GM15510 (cell line): ENCODE results near the gene PPP1R3E.

Source experiments
- POLR2A ChIP-seq: IDR thresholded peaks from 3 replicates; pipeline ENCODE4 v1.6.1; 2011; ENCODE audit warnings: borderline replicate concordance; ENCODE audit not compliant: insufficient read length; ENCODE audit errors: extremely low read depth

Gene PPP1R3E, protein sequence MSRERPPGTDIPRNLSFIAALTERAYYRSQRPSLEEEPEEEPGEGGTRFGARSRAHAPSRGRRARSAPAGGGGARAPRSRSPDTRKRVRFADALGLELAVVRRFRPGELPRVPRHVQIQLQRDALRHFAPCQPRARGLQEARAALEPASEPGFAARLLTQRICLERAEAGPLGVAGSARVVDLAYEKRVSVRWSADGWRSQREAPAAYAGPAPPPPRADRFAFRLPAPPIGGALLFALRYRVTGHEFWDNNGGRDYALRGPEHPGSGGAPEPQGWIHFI

DNA sequence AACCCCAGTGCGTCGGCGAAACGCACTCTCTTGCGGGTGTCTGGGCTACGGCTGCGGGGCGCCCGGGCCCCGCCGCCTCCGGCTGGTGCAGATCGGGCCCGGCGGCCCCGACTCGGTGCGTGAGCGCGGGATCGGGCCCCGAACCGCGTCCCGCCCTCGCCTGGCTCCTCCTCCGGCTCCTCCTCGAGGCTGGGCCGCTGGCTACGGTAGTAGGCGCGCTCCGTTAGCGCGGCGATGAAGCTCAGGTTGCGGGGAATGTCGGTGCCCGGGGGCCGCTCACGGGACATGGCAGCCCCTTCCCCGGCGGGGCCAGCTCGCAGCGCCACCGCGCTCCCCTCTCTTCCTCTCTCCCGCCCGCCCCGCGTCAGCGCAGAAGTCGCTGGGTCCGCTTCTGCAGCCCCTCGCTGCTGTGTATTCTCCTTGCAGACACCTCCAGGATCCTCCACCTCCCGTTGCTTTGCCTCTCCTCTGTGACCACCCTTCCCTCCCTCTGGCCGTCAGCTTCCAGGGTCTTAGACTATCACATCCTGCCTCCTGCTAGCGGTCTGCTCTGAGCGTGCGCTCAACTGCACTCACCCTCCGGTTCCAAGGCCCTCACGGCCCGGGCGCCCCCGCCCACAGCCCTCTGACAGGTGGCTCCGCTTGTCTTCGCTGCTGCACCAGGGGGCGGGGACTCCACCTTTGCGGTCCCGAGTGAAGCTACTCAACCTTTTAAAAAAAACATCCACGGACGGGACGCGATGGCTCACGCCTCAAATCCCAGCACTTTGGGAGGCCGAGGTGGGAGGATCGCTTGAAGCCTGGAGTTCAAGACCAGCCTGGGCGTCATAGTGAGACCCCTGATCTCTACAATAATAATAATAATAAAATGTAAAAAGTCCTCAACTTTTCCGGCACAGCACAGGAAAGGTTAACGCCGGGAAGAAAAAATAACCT is at the start of gene PPP1R3E:
PPP1R3E (minus strand) TSS at position 570 of the 936 bp plus-strand sequence; CDS start at position 287, 283 bp downstream.
- TF ChIP-seq POLR2A: peak; percentile 77

DNA sequence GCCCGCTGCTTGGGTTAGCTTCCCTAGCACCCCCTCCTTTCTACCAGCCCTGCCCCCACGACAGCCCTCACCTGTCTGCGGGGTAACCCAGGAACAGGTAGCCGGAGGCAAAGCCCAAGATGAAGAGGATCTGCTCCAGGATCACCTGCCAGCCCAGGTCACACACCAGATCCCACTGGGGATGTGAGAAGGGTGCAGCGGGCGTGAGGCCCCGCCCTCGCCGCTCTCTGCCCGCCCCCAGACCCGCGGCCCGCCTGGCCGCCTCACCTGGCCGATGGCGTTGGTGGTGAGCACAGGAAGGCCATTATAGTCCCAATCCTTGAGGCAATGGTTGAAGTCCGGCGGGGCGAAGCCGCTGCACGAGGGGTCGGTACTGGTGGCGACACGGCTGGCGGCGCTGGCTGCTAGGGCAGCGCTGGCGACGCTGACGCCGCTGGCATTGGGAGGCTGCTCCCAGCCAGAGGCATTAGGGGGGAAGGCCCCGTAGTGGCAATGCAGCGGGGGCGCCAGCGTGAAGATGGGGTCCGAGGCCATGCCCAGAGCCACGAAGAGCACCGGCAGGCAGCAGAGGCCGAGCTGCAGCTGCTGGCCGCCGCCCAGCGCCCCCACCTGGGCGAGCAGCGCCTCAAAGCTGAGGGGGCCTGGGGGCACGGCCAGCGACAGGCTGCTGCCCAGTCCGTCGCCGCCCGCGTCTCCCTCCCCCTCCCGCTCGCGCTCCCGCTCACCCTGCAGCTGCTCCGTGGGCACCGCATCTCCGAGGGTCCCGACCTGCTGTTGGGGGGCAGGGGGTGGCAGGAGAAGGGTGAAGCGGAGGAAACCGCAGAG is 49.2 kb upstream of the PPP1R3E start:
- TF ChIP-seq POLR2A: no peak

DNA sequence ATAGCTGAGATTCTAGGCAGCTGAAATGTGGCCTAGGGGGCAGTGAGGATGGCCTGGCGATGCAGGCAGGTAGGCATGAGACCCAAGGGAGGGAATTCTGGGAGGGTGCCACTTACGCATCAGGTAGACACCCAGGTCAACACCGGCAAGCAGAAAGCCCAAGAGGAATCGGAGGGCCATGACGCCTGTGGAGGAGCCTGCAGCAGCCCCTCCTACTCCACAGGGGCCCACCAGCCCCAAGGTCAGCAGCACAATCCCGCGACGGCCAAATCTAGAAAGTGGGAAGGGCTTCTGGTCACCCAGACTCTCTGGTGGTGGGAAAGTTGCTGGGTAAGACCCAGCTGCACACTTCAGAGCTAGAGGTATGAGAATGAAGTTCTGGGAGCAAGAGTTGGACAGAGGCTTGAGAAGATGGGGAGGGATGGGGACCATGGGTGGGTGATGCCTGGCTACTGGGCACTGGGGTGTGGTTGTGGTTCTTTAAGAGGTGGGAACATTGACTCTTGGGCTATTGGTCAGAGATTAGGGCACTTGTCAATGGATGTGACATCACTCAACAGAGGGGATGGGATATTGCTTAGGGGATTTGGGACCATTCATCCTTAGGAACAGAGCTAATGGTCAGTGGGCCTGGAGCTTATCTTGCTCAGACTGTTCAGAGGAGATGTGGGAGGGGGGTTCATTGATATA is 46.6 kb upstream of the PPP1R3E start:
- no peak for TF ChIP-seq POLR2A

DNA sequence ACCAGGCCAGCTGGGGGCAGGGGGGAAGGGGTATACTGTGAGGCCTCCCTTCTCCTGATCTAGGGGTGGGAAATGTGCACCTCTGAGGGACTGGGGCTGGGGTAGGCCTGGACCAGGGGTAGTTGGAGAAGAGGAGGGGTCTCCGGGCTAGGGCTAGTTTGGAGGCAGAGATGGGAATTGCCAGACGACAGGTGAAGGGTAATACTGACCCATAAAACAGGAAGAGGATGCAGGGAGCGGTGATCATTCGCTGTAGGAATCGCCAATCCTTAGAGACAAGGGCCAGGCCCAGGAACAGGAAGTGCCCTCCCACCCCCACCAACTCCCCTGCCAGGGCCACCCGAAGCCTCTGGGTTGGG is 45.6 kb upstream of the PPP1R3E start:
- no peak for TF ChIP-seq POLR2A

DNA sequence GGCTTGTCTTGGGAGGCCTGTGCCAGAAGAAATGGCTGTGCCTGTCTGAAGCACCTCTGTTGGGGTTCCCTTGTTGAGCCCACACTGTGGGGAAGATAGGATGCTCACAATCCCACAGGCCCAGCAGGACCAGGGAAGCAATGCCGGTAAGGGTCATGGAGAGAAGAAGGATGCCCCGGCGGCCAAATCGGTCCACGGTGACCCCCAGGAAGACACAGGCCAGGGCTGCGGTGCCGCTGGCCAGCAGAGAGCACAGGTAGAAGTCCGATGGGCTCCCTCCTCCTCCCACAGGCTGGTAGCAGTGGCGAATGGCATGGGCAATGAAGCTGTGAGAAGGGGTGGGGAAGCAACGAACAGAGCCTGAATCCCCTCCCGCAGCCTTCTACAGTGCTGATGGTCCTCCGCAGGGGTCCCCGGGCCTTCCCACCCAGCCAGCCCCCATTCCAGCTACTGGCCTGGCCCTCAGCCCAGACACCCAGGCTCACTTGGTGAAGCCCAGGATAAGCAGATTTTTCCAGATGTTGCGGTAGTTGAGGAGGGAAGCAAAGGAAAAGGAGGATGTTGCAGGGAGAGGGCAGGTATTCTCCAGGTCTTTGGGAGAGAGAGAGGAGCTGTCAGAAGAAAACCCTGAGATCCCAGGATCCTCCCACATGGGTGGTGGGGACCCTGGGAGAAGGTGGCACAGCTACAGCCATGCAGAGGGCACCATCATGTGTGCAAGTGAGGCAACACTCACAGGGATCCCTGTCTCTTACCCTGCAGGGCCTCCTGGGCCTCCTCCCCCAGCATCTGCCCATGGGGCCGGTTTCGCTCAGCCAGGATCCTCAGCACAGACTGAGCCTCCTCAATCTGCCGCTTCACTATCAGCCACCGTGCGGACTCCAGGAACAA is 45.0 kb upstream of the PPP1R3E start:
- TF ChIP-seq POLR2A: no peak

GRCh38 chr14:23346693-23347405 is 44.2 kb upstream of the PPP1R3E start:
- no peak for TF ChIP-seq POLR2A

DNA sequence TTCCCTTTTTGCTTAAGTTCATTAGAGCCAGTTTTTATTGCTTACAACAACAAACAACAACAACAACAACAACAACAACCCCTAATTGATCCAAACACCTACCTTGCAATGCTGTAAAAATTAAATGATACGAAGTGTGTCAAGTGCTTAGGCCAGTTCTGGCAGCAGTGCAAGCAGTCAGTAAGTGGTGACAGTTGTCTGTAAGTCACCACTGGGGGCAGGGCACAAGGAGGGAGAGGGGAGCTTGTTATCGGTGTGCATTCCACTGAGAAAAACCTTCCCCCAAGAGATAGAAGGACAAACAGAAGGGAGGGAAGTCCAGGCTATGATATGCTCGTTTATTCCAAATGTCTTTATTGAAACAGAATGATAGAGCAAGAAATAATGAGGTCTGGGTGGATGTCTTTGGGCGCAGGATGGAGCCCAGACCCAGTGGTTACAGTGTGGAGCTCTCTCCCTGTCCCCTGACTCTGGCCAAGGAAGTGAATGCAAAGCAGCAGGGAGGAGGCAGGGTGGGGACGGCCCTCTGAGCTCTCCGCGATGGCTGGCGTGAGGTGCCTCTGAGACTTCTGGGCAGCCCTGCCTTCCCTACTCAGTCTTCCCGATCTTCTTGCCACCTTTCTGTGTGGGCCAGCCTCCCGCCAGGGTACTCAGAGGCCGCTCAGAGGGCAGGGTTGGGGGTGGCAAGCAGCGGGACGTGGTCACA is 43.5 kb upstream of the PPP1R3E start:
- no peak for TF ChIP-seq POLR2A

- no peak for TF ChIP-seq POLR2A
Measured at GRCh38 chr14:23344481-23344880, 41.8 kb upstream of the PPP1R3E start.

- TF ChIP-seq POLR2A: no peak
Measured at GRCh38 chr14:23339506-23340268, 37.0 kb upstream of the PPP1R3E start.

DNA sequence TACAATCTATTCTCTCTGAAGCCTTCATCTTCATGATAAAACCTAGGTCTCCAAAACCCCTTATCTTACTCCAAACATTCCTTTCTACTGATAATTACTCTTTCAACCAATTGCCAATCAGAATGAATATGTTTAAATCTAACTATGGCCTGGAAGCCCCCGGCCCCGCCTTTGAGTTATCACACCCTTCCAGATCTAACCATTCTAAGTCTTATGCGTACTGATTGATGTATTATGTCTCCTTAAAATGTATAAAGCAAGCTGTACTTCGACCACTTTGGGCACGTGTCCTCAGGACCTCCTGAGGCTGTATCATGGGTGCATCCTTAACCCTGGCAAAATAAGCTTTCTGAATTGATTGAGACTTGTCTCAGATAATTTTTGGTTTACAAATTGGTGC is 33.0 kb upstream of the PPP1R3E start:
- no peak for TF ChIP-seq POLR2A

GRCh38 chr14:23327947-23328744 is 25.5 kb upstream of the PPP1R3E start:
- no peak for TF ChIP-seq POLR2A
